GM19240 (cell line): ENCODE measurements around the gene NMBR.
A peak's percentile ranks its signal among the peaks of the same experiment; 100 is the strongest.
"Not testable (repeated sequence)": the region's sequence is repeated elsewhere in the genome, so short reads cannot be mapped to it uniquely, and the experiment has no call there.

Experiments used
- DNase-seq: peaks from one replicate; pipeline ENCODE4 v3.0.0; 2011; ENCODE audit warnings: low spot score; ENCODE audit not compliant: insufficient read length

The NMBR gene

DNA sequence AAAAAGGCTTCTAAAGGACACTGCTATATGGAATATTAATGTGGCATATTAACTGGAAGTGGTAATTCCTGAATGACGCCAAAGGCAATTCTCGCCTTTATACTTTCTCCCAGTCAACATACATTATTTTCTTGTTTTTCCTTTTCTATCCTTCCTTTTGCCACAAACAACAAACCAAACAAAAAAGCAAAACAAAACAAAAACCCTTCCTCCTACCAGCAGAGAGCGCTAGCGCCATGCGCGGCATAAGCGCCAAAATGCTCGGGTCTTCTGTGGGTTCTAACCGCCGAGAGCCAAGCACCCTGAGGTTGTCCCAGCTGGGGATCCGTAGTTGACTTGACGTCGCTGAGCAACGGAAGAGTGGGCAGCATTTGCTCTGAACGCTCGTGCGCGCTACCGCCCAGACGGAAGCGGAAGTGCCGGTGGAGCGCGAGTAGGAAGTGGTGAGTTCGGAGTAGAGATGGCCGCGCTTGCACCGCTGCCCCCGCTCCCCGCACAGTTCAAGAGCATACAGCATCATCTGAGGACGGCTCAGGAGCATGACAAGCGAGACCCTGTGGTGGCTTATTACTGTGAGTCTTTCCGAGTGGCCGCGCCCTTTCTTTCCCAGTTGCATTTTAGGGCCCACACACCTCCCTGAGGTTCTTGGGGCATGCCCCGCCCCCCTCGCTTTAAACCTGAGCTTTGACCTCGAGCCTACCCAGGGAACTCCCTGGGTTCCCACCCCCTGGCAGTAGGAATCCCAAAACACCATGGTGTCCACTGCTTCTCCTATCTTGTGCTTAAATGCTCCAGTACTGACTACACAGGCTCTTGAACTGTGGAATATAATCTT, at the start of gene NMBR, which contains the start of gene VTA1:
Gene NMBR, minus strand, starts transcription at position 295 of the 835 bp plus-strand sequence. CDS start 58,464 bp downstream, outside the sequence.
Gene VTA1, plus strand, starts transcription at position 436 of the 835 bp plus-strand sequence. Its CDS starts 25 bp downstream, at position 461.
- DNase-seq: peak; percentile 65

DNA sequence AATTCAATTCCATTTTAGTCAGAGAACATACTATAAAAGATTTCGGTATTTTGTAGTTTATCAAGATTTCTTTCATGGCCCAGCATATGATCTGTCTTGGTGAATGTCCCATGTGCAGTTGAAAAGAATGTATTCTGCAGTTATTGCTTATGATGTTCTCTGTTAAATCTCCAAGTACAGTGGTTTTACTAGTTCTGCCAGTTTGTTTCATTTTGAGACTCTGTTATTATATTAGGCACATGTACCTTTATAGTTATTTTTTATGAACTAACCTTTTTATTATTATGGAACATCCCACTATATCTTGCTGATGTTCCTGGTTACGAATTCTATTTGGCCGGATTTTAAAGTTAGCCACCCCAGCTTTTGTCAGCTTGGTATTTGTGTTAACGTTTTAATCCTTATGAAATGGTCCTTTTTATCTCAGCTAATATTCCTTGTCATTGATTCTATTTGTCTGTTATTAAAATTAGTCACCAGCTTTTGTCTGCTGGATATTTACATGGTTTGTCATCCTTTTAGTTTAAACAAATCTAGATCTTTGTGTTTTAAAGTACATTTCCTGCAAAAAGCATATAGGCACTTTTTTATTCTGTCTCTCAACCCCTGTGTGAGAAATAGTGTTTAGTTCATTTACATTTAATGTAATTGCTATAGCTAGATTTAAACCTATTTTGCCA, 49.1 kb upstream of the NMBR start:
- no peak for DNase-seq

DNA sequence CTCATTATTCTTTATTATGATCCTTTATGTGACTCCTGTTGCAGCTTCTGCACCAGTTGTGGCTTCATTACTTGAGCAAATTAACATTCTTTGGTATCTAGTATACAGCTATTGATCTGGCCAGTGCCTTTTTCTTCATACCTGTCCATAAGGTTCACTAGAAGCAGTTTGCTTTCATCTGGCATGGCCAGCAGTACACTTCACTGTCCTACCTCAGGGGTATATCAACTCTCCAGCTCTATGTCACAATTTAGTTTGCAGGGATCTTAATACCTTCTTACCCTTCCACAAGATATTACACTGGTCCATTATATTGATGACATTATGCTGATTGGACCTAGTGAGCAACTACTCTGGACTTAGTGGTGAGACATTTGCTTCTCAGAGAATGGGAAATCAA, 46.7 kb upstream of the NMBR start:
- no peak for DNase-seq

DNA sequence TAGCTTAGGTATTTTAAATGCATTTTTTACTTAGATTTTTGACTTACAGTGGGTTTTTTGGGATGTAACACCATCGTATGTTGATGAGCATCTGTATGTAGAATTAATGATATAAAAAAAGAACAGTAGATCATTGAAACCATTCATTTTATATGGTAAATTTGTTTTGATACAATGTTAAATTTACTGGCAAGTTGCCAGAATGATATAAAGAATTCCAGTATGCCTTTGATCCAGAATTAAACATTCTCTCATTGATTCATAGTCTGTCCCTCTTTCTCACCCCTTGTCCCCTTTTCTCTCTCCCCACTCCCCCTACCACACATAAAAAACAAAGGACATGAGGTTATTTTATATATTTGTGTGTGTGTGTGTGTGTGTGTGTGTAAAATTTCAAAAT, 45.4 kb upstream of the NMBR start:
- no peak for DNase-seq

DNA sequence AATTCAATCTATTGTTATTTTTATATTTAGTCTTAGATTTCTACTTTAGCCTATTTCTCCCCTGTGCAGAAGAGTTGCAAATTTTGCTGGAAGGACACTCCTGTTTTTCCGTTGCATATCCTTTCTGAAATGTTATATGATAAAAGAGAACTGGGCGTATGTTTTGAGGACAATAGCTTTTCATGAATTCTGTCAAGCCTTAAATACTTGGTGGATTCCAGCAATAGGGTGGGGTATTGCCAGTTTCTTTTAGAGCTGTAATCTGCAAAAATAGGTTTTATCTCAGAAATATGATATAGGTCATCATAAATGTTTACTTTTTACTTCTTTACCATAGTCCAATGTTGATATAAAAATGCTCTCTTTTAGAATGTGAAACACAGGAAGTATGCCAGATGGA, 42.1 kb upstream of the NMBR start:
- no peak for DNase-seq

DNA sequence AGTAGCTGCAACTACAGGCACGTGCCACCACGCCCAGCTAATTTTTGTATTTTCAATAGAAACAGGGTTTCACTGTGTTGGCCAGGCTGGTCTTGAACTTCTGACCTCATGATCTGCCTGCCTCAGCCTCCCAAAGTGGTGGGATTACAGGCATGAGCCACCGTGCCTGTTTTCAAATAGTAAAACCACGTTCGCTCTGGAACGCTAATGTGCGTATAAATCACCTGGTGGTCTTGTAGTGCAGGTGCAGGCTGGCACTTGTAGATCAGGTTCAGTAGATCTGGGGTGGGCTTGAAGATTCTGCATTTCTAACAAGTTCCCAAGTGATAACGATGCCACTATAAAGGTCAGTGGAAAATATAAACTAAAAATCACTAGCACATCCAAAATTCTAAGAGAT, 41.4 kb upstream of the NMBR start:
- not testable (repeated sequence) for DNase-seq

DNA sequence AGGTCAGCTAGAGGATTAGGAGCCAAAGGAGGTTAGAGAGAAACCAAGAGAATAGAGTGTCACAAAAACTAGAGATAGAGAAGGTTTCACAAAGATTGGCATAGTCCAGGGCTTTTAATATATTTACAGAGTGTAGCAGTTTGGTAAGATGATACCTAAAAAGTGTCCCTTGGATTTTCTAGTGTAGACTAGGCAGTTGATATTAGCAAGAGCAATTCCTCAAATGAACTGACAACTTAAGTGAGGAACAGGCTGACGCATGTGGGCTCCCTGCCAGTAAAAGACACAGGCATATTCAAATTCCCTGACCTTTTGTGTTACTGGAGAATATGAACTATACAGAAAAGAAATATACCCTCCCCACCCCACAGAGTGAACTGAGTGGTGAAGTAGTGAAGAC, 40.3 kb upstream of the NMBR start:
- DNase-seq: no peak

DNA sequence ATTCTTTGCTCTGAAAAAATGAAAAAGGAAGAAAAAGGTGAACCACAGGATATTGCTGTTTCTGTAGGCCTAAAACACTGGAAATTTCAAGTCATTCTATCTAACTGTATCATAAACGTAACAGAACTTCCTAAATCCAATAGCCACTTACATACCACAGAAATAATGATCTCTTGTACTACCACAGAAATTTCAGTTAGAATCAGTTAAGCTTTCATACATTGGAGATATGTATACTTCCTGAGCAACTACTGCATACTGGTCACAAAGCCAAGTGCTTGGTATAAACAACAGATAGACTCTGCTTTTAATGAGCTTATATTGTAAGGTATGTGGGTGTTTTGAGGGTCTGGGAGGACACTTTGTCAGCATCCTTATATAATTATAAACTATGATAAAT, 38.7 kb upstream of the NMBR start:
- DNase-seq: no peak

DNA sequence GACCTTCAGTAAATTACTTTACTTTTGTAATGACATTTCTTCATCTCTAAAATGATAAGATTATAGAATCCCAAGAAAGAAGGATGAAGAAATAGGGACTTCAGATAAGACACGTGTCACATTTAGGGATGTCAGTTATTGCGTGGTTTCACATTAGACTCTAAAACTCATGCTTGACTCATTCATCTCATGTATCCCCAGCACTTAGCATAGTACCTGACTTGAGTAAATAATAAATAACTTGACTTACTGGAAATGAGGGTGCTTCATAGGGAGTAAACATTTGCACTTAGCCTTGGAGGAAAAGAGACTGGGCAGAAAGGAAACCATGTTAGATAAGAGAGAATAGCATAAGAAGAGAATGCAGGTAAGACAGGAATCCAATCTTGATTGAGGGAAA, 37.4 kb upstream of the NMBR start:
- no peak for DNase-seq

DNA sequence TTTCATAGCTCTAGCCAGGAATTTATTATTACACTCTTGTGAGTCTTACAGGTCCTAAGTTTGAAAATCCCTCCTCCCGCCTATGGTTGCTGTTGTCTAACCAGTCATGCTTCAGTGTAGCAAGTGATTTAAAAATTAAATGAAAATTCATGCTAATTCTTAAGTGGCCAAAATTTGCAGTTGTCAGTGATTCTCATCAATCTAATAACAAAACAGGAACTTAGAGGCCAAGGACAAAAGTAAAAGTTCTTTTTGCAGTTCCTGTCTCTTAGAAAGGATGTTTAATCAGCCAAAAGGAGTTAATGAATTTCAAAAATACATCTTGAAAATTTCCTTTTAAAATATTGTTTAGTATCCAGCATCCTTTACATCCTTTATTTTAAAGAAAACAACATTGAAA, 36.4 kb upstream of the NMBR start:
- no peak for DNase-seq

DNA sequence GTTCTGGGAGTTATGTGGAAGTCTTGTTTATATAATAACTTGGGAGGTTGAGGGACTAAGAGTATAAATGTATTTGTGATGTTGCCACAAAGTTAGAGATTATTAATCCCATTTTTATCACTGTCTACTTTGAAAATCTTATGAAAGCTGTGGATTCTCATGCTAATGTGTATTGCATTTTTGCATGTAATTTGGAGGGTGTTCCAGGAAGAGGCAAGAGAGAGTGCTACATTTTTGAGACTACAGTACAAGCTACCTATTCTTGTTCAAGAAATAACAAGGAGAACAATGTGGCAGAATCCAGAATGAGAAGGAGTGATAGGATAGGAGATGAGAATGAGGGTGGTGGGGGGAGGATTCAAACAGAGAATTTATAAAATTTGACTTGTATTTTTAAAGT, 35.1 kb upstream of the NMBR start:
- DNase-seq: no peak

DNA sequence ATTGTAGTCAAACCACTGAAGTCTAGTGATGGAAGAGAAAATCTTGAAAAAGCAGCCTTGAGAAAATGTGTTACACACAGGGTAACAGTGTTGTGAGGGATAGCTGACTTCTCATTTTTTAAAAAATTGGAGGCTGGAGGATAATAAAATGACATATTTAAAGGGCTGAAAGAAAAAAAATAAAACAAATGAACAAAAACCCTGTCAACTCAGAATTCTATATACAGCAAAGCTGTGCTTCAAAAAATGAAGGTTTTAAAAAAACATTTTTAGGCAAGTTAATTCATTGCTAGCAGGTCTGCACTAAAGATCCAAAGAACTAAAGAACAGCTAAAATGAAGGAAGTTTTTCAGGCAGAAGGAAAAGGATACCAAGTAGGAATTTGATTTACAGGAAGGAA, 31.2 kb upstream of the NMBR start:
- no peak for DNase-seq

DNA sequence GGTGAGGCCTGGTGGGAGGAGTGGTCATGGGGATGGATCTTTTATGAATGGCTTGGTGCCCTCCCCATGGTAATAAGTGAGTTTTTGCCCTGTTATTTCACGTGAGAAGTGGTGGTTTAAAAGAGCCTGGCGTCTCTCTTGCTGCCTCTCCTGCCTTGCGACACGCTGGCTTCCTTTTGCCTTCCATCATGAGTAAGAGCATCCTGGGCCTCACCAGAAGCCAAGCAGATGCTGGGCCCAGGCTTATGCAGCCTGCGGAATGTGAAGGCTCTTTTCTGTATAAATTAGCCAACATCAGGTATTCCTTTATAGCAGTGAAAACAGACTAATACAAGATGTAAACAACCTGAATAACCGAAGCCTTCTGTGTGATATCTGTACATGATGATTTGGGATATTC, 27.8 kb upstream of the NMBR start:
- DNase-seq: no peak

DNA sequence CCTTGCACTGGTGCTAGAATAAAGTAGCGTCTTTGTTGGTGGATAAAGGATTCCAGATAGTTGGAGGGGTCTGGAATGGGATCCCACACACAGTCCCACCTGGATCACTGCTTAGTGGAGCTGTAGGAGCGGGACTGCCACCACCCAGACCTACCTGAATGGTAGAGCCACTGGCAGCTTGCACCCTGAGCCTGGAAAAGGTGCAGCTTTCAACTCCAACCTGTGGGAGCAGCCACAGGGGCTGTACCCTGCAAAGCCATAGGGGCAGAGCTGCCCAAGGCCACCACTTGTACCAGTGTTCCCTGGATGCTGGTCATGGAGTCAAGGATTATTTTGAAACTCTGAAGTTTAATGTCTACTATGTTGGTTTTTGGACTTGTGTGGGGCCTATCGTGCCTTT, 27.1 kb upstream of the NMBR start:
- DNase-seq: no peak

DNA sequence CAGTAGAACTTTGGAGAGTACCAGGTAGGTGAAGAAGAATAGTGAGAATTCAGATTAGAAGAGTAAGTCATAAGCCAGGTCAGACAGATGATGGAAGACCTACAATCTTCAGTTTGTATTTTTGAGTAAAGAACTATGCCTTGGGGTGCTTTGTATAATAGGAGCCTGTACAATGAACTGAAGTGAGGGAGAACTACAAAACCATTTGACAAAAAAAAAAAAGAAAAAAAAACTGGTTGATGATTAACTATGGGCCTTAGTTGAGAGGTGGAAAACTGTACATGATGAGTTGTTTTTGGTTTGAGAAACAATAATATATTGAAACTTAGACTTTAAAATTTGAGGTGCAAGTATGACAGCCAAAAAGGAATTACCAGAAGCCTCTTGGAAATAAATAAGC, 25.8 kb upstream of the NMBR start:
- no peak for DNase-seq

DNA sequence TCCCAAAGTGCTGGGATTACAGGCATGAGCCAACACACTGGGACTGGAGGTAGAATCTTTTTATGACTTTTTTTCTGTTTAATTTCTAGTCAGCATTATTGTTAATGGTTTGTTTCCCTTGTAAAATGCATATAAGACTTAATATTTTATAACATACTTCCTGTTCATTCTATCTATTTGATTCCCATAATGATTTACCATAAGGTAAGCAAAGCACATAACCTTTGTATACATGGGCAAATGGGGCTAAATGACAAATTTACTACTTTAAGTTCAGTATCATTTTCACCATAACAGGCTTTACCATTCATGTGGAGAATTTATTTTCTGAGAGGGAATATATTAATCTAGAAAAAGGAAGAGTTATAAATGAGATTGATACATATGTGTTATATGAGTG, 24.4 kb upstream of the NMBR start:
- DNase-seq: no peak

DNA sequence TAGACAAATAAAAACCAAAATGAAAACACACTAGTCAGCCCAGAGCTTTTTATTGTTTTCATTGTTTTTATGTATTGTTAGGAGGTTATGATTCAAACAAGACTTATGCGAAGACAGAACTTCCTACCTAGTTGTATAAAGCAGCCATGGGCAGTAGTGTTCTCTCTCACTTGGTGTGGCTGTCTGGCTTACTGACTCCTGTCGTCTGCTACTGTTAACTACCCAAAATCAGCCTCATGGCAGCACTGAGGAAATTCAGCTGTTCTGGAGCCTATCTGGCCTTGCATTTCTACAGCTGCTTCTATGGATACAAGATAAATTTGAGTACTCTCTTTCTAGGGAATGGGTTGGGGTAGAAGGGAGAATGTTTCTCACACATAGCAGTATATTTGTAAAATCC, 20.6 kb upstream of the NMBR start:
- DNase-seq: no peak

DNA sequence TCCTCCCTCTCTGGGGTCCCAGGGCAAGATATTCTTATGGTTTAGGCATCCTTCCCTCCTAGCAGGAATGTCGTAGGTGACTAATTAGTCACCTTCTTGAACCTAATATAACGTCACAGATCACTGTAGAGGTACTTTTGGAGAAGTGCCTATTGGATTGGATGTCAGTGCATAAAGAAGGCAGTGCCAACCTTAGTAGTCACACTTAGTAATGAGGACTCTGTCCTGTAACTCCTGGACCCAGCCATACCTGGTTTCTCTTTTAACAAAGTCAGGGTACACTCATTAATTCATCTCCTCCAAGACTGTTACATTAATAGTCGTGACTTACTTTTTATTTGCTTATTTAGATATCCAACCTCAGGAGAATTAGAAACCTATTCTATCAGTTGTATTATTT, 20.1 kb upstream of the NMBR start:
- no peak for DNase-seq

DNA sequence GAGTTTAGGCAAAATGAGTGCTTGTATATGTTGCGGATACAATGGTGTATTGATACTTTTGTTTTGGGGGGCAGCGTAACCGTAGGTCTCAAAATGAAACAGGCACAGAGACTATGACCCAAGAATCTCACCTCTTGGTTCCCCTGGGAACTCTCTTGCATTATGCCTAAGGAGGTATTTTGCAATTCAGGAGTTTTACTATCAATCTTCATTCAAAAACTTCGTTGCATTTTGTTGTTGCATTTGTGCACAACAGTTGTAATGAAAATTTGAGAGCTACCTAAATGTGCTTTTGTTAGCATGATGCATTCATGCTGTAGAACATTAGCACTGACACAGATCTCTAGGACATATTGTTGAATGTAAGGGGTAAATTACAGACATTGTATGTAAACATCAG, 18.3 kb upstream of the NMBR start:
- DNase-seq: no peak

DNA sequence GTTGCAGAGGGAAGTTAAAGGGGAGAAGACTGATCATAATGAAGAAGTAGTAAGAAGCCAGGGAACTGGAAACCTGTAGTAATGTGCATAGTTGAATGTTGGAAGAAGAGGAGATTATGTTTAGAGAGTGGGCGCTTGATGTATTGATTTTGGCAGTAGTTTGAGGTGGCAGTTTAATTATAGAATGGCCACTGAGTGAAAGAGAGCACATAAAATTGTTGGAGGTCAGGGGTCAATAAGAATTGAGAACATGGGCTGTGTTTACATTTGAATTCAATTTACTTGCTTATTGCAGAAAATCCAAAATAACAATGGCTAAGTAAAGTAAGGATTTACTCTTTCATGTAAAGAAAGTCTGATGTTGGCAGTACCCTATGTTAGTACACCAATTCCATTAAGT, 15.9 kb upstream of the NMBR start:
- DNase-seq: no peak

DNA sequence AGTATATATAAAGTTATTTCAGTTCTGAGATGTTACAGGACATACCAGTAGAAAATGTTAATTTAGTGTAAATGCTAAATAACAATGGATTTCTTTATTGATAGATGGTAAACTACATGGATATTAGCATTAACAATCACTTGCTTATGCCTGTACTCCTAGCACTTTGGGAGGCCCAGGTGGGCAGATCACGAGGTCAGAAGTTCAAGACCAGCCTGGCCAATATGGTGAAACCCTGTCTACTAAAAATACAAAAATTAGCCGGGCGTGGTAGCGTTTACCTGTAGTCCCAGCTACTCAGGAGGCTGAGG, 9.8 kb upstream of the NMBR start:
- DNase-seq: not testable (repeated sequence)

DNA sequence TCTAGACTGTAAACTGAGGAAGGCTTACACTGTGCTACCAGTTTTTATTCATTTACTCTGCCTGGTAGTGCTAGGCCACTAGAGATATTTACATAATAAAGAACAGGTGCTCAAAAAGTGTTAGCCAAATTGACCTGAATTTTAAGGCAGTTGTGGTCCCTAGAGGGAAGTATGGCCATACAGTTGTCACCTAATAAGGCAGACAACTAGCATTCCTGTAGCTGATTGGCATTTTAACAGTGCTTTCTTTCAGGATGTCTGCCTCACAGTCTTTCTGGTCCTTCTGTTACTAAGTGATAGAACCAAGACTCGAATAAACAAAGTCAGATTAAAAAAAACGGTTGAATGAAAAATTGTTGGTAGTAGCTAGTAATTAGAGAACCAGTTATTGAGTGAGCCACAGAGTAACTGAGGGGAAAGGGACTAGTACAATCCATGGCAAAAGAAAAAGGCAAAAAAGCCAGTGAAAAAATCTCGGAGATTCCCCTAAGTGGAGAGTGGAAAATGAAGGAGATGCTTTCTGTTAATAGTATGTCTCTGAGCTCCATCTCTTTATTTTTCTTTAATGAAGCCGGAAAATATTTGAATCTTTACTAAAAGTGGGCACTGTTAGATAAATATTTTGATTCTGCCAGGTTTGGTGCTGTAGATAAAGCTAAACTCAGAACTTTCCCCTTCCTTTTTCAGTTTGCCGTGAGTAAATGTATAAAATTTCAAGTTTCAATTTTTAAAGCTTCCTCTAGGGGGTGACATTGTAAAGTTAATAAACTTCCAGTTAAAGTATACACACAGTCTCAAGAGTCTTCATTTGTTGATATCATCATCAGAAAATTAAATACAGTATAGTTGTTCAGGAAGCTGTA, 9.2 kb upstream of the NMBR start:
- DNase-seq: no peak
